HG03025 (cell line): ENCODE measurements around the gene TIAL1.

Experiments
- ATAC-seq: cut with Tn5 transposase; IDR thresholded peaks from one replicate; pipeline ENCODE4 v1.9.1; 2021; ENCODE audit warnings: mild to moderate bottlenecking, moderate library complexity; ENCODE audit not compliant: unreplicated experiment, low FRiP score

The TIAL1 gene

DNA sequence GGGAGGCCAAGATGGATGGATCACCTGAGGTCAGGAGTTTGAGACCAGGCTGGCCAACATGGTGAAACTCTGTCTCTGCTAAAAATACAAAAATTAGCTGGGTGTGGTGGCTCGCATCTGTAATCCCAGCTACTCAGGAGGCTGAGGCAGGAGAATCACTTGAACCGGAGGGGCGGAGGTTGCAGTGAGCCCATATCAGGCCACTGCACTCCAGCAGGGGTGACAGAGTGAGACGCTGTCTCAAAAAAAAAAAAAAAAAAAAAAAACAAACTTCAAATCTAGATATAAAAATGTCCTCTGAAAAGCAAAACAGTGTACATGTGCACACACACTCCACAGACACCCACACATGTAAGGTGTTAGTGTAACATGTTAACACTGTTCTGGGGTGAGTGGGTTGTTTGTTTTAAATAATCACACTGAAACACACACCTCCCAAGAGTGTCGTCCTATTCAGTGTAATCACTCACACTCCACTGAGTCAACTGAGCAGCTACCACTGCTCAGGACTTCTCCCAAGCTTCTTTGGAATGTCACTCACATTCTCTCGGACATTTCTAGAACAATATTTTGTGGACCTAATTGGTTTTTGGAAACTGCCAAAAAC is 41.5 kb downstream of the TIAL1 start:
- no peak for ATAC-seq

- ATAC-seq = no peak
Measured at GRCh38 chr10:119550827-119551226, 45.9 kb downstream of the TIAL1 start.

DNA sequence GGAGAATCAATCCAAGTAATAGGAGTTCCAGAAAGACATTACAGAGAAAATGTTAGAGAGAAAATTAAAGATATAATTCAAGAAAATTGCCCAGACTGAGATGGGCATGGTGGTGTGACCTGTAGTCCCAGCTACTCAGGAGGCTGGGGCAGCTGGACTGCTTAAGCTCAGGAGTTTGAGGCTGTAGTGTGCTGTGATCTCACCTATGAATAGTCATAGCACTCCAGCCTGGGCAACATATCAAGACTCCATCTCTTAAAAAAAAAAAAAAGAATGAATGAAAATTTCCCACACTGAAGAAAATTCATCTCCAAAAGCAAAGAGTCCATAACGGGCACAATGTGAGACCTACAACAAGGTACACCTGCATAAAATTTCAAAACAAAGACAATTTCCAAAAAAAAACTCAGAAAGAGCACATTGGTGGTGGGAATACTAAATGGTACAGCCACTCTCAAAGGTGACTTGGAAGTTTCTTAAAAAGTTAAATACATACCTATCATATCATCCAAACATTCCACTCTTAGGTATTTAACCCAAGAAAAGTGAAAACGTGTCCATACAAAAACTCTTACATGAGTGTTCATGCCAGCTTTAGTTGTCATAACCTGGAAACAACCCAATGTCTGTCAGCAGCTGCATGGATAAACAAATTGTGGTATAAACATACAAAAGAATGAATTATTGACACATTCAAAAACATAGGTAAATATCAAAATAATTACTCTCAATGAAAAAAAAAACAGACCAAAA is 47.3 kb downstream of the TIAL1 start:
- ATAC-seq = no peak

DNA sequence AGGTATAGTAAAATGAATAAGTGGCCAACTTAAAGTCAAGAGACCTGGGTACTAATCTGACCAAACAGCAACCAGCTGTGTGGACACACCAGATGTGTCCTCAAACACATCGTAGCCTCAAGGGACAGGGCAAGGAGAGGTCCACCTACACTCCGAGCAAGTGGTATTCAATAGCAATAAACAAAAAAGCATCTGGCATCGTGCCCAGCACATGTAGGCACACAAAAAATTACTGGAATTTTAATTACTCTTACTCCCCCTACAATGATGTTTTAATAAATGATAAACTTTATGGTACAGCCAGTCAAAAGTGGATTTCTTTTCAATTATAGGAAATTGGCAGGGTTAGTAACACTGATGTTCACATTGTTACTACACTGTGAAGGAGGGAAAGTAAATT is 50.8 kb downstream of the TIAL1 start:
- no peak for ATAC-seq

GRCh38 chr10:119545310-119545709 is 51.5 kb downstream of the TIAL1 start:
- no peak for ATAC-seq

DNA sequence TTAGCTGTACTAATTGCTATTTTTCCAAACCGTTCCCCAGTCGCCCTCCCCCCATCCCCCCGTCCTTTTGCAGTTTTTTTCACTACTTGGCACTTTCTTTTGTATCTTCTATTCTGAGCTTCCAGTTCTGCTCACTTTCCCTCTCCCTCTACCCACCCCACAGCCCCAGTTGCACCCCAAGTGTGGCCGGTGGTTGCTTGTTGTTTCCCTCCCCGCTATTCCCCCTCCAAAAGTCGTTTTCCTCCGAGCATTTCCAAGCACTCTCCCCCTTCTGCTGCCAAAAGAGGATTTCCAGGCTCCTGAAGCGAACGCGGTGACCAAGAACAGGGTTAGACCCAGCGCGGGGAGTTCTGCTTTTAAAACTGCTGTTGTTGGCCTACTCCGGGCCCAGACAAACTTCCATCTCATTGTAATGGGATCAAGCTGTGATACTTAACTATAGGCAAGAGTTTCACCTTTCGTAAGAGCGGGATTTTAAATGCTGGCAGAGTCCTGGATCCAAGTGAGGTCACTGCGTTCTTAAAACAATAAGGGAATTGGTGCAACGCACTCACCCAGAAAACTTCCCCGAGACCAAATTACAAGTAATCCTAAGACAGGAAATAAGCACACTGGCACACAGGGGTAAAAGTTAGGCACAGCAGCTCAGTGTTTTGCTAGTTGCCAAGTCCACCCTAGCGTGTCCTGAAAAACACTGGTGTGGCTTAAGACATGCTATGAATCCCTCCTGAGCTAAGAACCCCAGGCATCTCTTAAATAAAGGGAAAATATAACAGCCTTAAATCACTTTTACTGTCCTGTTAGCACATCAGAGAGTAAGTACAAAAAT is 52.7 kb downstream of the TIAL1 start:
- ATAC-seq = no peak

GRCh38 chr10:119542988-119543813 is 53.6 kb downstream of the TIAL1 start:
- peak; percentile 33 for ATAC-seq

DNA sequence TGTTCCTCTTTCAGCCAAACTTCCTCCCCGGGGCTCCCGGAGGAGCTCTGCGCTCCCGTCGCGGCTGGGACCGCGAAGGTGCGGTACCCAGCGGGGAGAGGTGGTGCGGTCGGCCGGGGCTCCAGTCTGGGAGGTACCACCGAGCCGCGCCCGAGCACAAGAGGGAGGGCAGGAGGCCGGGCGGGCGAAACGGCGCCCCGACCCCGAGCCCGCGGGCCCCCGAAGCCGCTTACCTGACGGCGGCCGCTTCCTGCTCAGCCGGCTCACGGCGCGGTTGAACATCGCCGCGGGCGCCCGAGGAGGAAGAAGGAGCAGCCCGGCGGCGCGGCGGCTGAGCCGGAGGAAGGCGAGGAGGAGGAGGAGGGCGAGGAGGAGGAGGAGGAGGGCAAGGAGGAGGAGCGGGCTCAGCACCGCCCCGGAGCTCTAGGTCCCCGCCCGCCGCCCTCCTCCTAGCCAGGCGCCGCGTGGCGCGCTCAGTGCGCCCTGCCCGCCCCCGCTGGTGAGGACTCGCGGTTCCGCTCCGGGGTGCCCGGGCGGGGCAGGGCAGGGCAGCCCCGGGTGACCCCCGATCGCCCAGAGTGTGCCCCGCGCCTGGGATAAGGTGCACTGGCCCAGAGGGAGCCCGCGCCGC is 54.3 kb downstream of the TIAL1 start, which contains the start of gene RGS10:
TSS of gene RGS10 (minus strand) at position 363 of the 631 bp plus-strand sequence. CDS start at position 282, 81 bp downstream.
- peak; percentile 65 for ATAC-seq

- no peak for ATAC-seq
Measured at GRCh38 chr10:119541459-119542356, 55.1 kb downstream of the TIAL1 start.

DNA sequence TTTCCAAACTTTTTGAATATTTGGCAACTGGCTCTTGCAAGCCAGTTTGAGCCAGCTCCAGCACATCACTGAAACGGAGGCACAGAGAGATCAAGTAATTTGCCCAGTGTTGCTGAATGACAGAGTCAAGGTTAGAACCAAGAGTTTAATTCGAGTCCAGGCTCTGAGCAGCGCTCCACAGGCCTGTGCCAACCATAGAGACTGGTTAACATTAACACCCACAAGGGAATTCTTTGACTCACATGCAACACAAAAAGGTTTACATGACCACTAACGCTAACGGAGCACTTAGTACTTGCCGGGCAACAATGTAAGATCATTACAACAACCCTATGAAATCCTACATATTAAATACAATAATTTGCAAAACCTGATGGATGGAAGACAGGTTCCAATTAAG is 55.7 kb downstream of the TIAL1 start:
- no peak for ATAC-seq

DNA sequence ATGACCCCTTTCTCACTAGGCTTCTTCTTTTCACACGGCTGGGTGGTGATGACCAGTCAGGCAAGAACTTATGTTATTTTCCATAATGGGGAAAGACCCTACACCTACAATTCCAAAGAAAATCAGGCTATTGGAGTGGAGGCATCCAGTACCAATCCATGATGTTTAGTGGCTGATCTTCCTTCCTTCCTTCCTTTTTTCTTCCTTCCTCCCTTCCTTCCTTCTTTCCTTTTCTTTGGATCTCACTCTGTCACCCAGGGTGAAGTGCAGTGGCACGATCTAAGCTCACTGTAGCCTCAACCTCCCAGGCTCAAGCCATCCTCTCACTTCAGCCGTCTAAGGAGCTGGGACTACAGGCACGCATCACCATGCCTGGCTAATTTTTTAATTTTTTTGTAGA is 56.7 kb downstream of the TIAL1 start:
- ATAC-seq = no peak

GRCh38 chr10:119539359-119539825 is 57.4 kb downstream of the TIAL1 start:
- ATAC-seq = no peak

DNA sequence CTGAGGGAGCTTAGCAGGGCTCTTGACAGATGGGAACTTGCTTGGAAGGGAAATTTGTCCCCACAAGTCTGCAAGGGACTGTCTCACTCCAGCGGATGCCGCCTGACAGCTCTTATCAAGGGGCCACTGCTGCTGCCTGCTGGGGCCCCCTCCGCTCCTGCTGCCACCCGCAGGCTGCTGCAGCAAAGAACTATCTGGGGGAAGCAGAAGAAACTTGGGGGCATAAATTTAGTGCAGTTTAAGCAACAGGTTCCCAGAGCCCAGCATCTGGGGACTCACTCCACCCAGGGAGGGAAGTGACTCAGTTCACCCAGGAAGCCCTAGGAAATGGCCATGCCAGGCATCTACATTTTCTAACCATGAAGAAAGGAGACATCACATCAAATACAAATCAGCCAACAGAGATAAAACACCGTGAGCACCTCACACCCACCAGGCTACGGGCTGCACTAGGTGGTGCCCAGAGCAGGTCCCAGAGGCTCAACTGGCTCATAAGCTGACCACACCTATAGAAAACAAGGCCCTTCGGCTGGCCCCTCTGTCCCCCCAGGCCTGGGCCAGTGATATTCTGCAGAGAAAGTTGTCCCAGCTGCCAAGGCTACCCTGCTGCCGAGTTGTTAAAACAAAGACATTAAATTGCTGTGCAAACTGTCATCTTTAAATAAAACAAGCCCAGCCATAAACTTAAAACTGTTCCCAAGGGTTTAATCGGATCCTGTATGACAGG is 58.0 kb downstream of the TIAL1 start:
- no peak for ATAC-seq

DNA sequence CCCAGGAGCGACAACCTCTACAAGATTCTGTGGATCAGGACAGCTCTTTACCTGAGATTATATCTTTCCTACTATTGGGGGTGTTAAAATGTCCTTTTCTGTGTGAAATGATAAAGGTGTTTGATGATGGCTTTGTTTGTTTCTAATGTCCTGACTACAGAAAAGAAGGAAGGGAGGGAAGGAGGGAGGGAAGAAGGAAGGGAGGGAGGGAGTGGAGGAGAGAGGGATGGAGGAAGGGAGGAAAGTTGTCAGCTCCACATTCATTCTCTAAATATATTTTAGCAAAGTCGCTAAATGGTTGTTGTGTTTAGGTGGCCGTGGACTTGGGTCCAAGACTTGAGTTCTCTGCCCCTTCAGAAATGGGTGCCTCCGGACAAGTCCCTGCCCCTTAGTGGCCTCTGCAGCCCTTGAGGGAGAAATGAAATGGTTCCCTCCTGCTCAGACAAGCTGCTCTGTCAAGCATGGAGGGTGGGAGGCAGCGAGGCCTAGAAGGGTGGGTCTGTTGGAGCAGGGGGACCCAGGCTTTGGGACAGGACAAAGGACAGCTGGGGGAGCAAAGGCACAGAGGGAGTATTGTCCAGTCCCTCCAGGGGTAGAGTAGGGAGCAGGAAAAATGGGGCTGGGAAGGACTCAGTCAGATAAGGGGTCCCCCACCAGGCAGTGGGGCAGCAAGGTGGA is 58.7 kb downstream of the TIAL1 start:
- ATAC-seq = no peak

DNA sequence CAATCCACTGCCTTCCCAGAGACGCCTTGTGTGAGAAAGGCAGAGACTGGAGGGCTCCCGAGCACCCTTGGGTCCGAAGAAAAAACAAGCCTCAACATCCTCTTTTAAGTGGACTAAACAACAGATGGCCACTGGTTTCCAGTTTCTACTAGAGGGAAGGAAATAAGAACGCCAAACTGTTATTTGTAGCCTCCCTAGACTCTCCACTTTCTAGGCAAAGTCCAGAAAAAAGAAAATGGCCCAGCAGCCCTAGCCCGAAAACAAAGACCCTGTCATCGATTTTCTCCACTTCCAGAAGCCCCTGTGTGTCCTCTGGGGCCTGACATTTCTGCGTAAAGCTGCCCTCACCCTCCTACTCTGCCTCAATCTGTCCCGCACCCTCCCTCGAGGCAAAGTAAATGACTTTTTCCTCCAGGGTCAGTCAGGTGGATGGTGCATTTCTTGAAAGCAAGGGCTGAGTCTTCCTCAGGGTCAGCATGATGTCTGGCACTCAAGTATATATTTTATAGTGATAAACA is 60.2 kb downstream of the TIAL1 start:
- no peak for ATAC-seq

- no peak for ATAC-seq
Measured at GRCh38 chr10:119535837-119536507, 60.8 kb downstream of the TIAL1 start.

DNA sequence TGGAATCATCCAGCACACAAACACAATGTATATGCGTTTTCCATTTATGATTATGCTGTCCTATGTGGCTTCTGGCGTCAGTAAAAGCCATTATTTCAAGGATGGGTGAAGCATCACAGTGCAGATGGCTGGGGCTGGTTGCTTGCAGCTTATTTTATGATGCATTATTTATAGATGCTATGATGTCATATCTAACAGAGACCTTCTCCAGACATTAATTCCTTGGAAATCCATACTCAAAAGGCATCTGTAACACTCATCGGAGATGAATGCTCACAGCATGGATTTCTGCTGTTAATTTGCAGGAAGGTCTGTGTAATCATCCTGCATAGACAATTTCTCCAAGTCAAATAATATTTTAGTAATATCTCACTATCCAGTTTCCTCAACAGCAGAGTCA is 61.5 kb downstream of the TIAL1 start:
- ATAC-seq = no peak
